K562 (cell line): Measurements from ENCODE around the gene HSPA1L. TPM values are rescaled to one million over a fixed set of nuclear protein-coding genes. Genes with fewer than 3 reads are reported as not detected.

Experiments used
- ATAC-seq: fragments of 200-7000 bp; cut with Tn5 transposase; 3 replicates; pipeline ENCODE4 v1.9.1; 2020; ENCODE audit warnings: moderate library complexity
- BruUV-seq: library from RNA; stranded (reverse); fragments of 400-500 nt; replicated peaks from 2 replicates; lab custom pipeline; 2021; lab: Mats Ljungman, UMichigan
- CTCF ChIA-PET: fragments of 300-600 bp; formaldehyde crosslinking; extraction: SDS; loops from one replicate; lab custom pipeline; 2021; ENCODE audit warnings: low intra/inter-chr PET ratio; lab: Yijun Ruan, JAX
- POLR2A ChIA-PET: fragments of 300-600, 350-650 bp; sonication (Branson Sonifier 250); formaldehyde crosslinking; extraction: SDS; loops from one replicate; lab custom pipeline; 2021; ENCODE audit warnings: antibody characterized with exemption, inconsistent platforms; lab: Yijun Ruan, JAX
- DNase-seq, 4 experiments: peaks; one replicate each; pipeline versions ENCODE4 v3.0.0 to v3.0.0-alpha.2; 2011 to 2018; ENCODE audit warnings: low spot score in 3 of 4, mixed read lengths in 3 of 4; ENCODE audit errors: extremely low read depth in 1 of 4
- FAIRE-seq: peaks from 2 replicates; lab custom pipeline; 2011; peaks lifted over from hg19 to GRCh38; lab: Jason Lieb, UNC
- H2AFZ ChIP-seq: 2 replicates; pipeline ENCODE4 v1.6.0; 2011; ENCODE audit warnings: low read depth, low read length, control low read depth, inconsistent platforms
- H3K27ac ChIP-seq: fragments of 200-600 bp; 3 replicates; pipeline ENCODE4 v1.8.0; 2011; ENCODE audit warnings: low read depth, mild to moderate bottlenecking, control low read depth, inconsistent platforms, low read length, moderate library complexity, mixed read lengths; ENCODE audit errors: extremely low read depth
- H3K27me3 ChIP-seq, 2 experiments: fragments of 300-600 bp in 1 of 2; 2 replicates in 1 of 2; 3 replicates in 1 of 2; pipeline versions ENCODE4 v1.6.0 to v1.8.0; 2011; ENCODE audit warnings: inconsistent platforms in 2 of 2, low read length in 2 of 2, mild to moderate bottlenecking in 1 of 2, mixed read lengths in 1 of 2, moderate library complexity in 1 of 2; ENCODE audit not compliant: control insufficient read depth in 2 of 2, insufficient read depth in 2 of 2
- H3K36me3 ChIP-seq: fragments of 300-600 bp; 3 replicates; pipeline ENCODE4 v1.8.0; 2011; ENCODE audit warnings: mild to moderate bottlenecking, low read length, inconsistent platforms; ENCODE audit not compliant: control insufficient read depth, insufficient read depth
- H3K4me1 ChIP-seq, 2 experiments: fragments of 200-600 bp in 1 of 2; replicated peaks in 1 of 2; 2 replicates in 1 of 2; 3 replicates in 1 of 2; pipeline versions ENCODE4 v1.5.1 to v1.8.0; 2011; ENCODE audit warnings: inconsistent platforms in 2 of 2, low read length in 2 of 2, mild to moderate bottlenecking in 1 of 2, mixed read lengths in 1 of 2, moderate library complexity in 1 of 2; ENCODE audit not compliant: control insufficient read depth in 2 of 2, insufficient read depth in 2 of 2
- H3K4me2 ChIP-seq: 2 replicates; pipeline ENCODE4 v1.6.1; 2011; ENCODE audit warnings: low read length, control low read depth, inconsistent platforms, mixed read lengths; ENCODE audit not compliant: insufficient read depth
- H3K4me3 ChIP-seq: fragments of 200-600 bp; sonication (generic), shearing (Covaris generic); 2 replicates; pipeline ENCODE4 v1.5.1; 2016; ENCODE audit warnings: control low read depth, inconsistent platforms
- H3K79me2 ChIP-seq: fragments of 200-600 bp; 3 replicates; pipeline ENCODE4 v1.8.0; 2011; ENCODE audit warnings: low read length, inconsistent platforms; ENCODE audit not compliant: control insufficient read depth, insufficient read depth
- H3K9ac ChIP-seq, 2 experiments: 2 replicates each; pipeline versions ENCODE4 v1.6.0 to v1.6.1; 2011; ENCODE audit warnings: low read depth in 2 of 2, low read length in 2 of 2, control low read depth in 1 of 2, inconsistent platforms in 1 of 2, mild to moderate bottlenecking in 1 of 2, mixed read lengths in 1 of 2; ENCODE audit not compliant: insufficient read depth in 1 of 2
- H3K9me1 ChIP-seq: one replicate; pipeline ENCODE4 v1.6.0; 2011; ENCODE audit warnings: inconsistent platforms, mild to moderate bottlenecking, low read length, moderate library complexity; ENCODE audit not compliant: control insufficient read depth, insufficient read depth
- H3K9me3 ChIP-seq: replicated peaks from 2 replicates; pipeline ENCODE4 v1.5.1; 2011; ENCODE audit warnings: low read depth, low read length, inconsistent platforms; ENCODE audit not compliant: control insufficient read depth, insufficient read depth
- H4K20me1 ChIP-seq: replicated peaks from 2 replicates; pipeline ENCODE4 v1.6.1; 2011; ENCODE audit warnings: low read length, inconsistent platforms, mixed read lengths; ENCODE audit not compliant: control insufficient read depth, insufficient read depth
- CBFA2T3 ChIP-seq: fragments of 450-650 bp; IDR thresholded peaks from 2 replicates; pipeline ENCODE4 v1.6.1; 2017
- GTF2F1 ChIP-seq: IDR thresholded peaks from 2 replicates; pipeline ENCODE4 v1.6.1; 2011; ENCODE audit warnings: low read depth, low read length, improper control_type of control experiment
- HDGF ChIP-seq: fragments of 450-650 bp; IDR thresholded peaks from 2 replicates; pipeline ENCODE4 v1.6.1; 2016
- IRF2 ChIP-seq: sonication (generic); formaldehyde crosslinking; IDR thresholded peaks from 2 replicates; pipeline ENCODE4 v1.8.1; 2022; ENCODE audit warnings: mild to moderate bottlenecking, missing genetic modification reagents
- KDM4B ChIP-seq, 2 experiments: fragments of 450-650 bp in 1 of 2; sonication (generic) in 1 of 2; IDR thresholded peaks; 2 replicates each; pipeline ENCODE4 v1.6.1; 2016 to 2017; ENCODE audit warnings: borderline replicate concordance in 2 of 2, antibody characterized with exemption in 1 of 2, low read depth in 1 of 2, mild to moderate bottlenecking in 1 of 2
- KHSRP ChIP-seq: fragments of 450-650 bp; IDR thresholded peaks from 2 replicates; pipeline ENCODE4 v1.6.1; 2017
- LCOR ChIP-seq: sonication (generic); formaldehyde crosslinking; IDR thresholded peaks from 2 replicates; pipeline ENCODE4 v1.8.0; 2022; ENCODE audit warnings: mild to moderate bottlenecking, missing genetic modification reagents
- SUPT5H ChIP-seq: fragments of 450-650 bp; IDR thresholded peaks from 2 replicates; pipeline ENCODE4 v1.6.1; 2016
- TARDBP ChIP-seq: fragments of 450-650 bp; IDR thresholded peaks from 2 replicates; pipeline ENCODE4 v1.6.1; 2016
- TCF3 ChIP-seq: sonication (generic); formaldehyde crosslinking; IDR thresholded peaks from 2 replicates; pipeline ENCODE4 v1.4.0; 2020; ENCODE audit warnings: mild to moderate bottlenecking, missing genetic modification reagents
- ZNF695 ChIP-seq: fragments of 450-650 bp; formaldehyde crosslinking; IDR thresholded peaks from 2 replicates; pipeline ENCODE4 v1.4.0; 2020; ENCODE audit warnings: mild to moderate bottlenecking, moderate library complexity
- ZNF79 ChIP-seq: fragments of 250-450 bp; sonication (Bioruptor Pico); IDR thresholded peaks from 2 replicates; pipeline ENCODE4 v1.4.0; 2020; ENCODE audit warnings: low read depth, mild to moderate bottlenecking, moderate library complexity
- ZSCAN32 ChIP-seq: fragments of 450-650 bp; formaldehyde crosslinking; IDR thresholded peaks from 2 replicates; pipeline ENCODE4 v1.4.0; 2020; ENCODE audit warnings: mild to moderate bottlenecking, moderate library complexity
- WGBS: fragments of 100-300 bp; shearing (Covaris generic); methylation state at CpG from one replicate; pipeline ENCODE4 v1.1.6; 2016; ENCODE audit warnings: low coverage, mixed read lengths; ENCODE audit not compliant: insufficient coverage; ENCODE audit errors: missing lambda C conversion rate; 5-methylcytosine and 5-hydroxymethylcytosine counted together
- in situ Hi-C: fragments of 300-500 bp; cut with MboI; formaldehyde crosslinking; loops from 4 replicates; pipeline ENCODE4 v1.15.0; 2018; ENCODE audit warnings: inconsistent platforms, mixed read lengths
- intact Hi-C: fragments of 100-400 bp; cut with micrococcal nuclease; formaldehyde crosslinking; loops from 2 replicates; pipeline ENCODE4 v1.14.2; 2022
- polyA plus RNA-seq, 8 experiments: library from polyadenylated mRNA; depleted of rRNA in 4 of 8; stranded (reverse) in 5 of 8; unstranded in 3 of 8; fragments of >200 nt; fragmentation: Nextera tagmentation in 2 of 8; fragmentation: Illumina TruSeq in 1 of 8; extraction: Ambion mirVana in 2 of 8; extraction: Trizol in 1 of 8; gene quantifications; 2 replicates each; pipeline versions ENCODE4 v1.2.1 to v1.2.3, GENCODE V29; 2011 to 2014; ENCODE audit warnings: inconsistent platforms in 1 of 8, missing spikeins in 1 of 8
- total RNA-seq, 7 experiments: library from RNA; depleted of rRNA in 6 of 7; stranded (reverse); fragments of >200 nt in 6 of 7; fragmentation: Illumina TruSeq in 2 of 7; extraction: Trizol in 2 of 7; gene quantifications; 2 replicates each; pipeline versions ENCODE4 v1.2.1 to v1.2.3, GENCODE V29; 2011 to 2021; ENCODE audit warnings: low replicate concordance in 1 of 7
- TF ChIP-seq, protein P1 (sequence below): fragments of 450-650 bp; IDR thresholded peaks from 2 replicates; pipeline ENCODE4 v1.6.1; 2017; ENCODE audit warnings: antibody characterized with exemption, mild to moderate bottlenecking
- TF ChIP-seq, protein P2 (sequence below): fragments of 450-650 bp; formaldehyde crosslinking; conservative IDR thresholded peaks from 2 replicates; pipeline ENCODE4 v1.4.0; 2022; ENCODE audit warnings: mild to moderate bottlenecking, missing genetic modification characterization
- TF ChIP-seq, protein P3 (sequence below): fragments of 450-650 bp; IDR thresholded peaks from 2 replicates; pipeline ENCODE4 v1.6.1; 2018; ENCODE audit not compliant: partially characterized antibody

Gene HSPA1L
- total and polyA plus RNA-seq, 9 of the 15 experiments (the other 6 are each of a cell fraction or from before 2014, with no cell fraction given): 0.14 to 2.1 (median 1.3) TPM

DNA sequence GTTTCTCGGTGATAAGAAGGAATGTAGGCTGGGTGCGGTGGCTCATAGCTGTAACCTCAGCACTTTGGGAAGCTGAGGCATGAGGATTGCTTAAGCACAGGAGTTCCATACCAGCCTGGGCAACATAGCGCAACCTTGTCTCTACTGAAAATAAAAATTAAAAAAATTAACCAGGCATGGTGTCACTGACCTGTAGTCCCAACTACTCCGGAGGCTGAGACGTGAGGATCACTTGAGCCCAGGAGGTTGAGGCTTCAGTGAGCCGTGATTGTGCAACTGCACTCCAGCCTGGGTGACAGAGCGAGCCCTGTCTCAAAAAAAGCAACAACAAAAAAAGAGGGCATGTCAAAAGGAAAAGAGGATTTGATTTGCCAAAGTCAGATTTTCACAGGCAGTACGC is 43.6 kb upstream of the HSPA1L start:
- FAIRE-seq (no peak), ATAC-seq (no peak), DNase-seq (no peak)
- WGBS: 92% methylated on average over 8 of the region's 8 CpGs
- Histone ChIP-seq H3K9me1 (peaks cover 9% of the 10 kb centered on the region), H3K36me3 (peaks cover 40% of the 10 kb centered on the region; the same call in 2 of the 3 replicates), H3K27me3 (no peaks in the 10 kb centered on the region), H3K79me2 (peaks cover 10% of the 10 kb centered on the region; the same call in 2 of the 3 replicates), H3K4me3 (no peak overlapping the region), H3K4me1 (peaks cover 7 to 21% of the 10 kb centered on the region in 2 experiments; a peak in 4 of 5 replicates), H4K20me1 (no peaks in the 10 kb centered on the region), H2AFZ (no peak overlapping the region), H3K9ac (peak overlapping the region in 1 of 2 experiments; percentile 8; a peak in 1 of 4 replicates), H3K4me2 (no peak overlapping the region), H3K9me3 (no peaks in the 10 kb centered on the region), H3K27ac (no peak overlapping the region)
- in situ Hi-C loops: no loop called here
- ChIA-PET POLR2A (interaction anchor here (0.8 to 6.2 kb wide), 6 partner anchors 14 to 207 kb away, joined by 4 to 91 read pairs (median 8); partner anchors contain the start of genes BAG6, CSNK2B and GPANK1), CTCF (no interaction called here)
- no TSS peak for BruUV-seq
- intact Hi-C loops: no loop called here
- TF ChIP-seq, protein P1, sequence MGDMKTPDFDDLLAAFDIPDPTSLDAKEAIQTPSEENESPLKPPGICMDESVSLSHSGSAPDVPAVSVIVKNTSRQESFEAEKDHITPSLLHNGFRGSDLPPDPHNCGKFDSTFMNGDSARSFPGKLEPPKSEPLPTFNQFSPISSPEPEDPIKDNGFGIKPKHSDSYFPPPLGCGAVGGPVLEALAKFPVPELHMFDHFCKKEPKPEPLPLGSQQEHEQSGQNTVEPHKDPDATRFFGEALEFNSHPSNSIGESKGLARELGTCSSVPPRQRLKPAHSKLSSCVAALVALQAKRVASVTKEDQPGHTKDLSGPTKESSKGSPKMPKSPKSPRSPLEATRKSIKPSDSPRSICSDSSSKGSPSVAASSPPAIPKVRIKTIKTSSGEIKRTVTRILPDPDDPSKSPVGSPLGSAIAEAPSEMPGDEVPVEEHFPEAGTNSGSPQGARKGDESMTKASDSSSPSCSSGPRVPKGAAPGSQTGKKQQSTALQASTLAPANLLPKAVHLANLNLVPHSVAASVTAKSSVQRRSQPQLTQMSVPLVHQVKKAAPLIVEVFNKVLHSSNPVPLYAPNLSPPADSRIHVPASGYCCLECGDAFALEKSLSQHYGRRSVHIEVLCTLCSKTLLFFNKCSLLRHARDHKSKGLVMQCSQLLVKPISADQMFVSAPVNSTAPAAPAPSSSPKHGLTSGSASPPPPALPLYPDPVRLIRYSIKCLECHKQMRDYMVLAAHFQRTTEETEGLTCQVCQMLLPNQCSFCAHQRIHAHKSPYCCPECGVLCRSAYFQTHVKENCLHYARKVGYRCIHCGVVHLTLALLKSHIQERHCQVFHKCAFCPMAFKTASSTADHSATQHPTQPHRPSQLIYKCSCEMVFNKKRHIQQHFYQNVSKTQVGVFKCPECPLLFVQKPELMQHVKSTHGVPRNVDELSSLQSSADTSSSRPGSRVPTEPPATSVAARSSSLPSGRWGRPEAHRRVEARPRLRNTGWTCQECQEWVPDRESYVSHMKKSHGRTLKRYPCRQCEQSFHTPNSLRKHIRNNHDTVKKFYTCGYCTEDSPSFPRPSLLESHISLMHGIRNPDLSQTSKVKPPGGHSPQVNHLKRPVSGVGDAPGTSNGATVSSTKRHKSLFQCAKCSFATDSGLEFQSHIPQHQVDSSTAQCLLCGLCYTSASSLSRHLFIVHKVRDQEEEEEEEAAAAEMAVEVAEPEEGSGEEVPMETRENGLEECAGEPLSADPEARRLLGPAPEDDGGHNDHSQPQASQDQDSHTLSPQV: no peak
- TF ChIP-seq ZNF695 (CRISPR knock-in tag) (no peak), TARDBP (no peak), HDGF (no peak), CBFA2T3 (no peak), GTF2F1 (no peak), ZSCAN32 (CRISPR knock-in tag) (no peak), KHSRP (no peak), LCOR (CRISPR knock-in tag) (no peak), TCF3 (CRISPR knock-in tag) (no peak), IRF2 (CRISPR knock-in tag) (no peak), SUPT5H (no peak), ZNF79 (CRISPR knock-in tag) (no peak), KDM4B (IDR thresholded peaks at IDR 0.05; ENCODE audit: borderline replicate concordance in 2 of 2, low read depth in 1 of 2) (no peak)
- TF ChIP-seq, protein P2, sequence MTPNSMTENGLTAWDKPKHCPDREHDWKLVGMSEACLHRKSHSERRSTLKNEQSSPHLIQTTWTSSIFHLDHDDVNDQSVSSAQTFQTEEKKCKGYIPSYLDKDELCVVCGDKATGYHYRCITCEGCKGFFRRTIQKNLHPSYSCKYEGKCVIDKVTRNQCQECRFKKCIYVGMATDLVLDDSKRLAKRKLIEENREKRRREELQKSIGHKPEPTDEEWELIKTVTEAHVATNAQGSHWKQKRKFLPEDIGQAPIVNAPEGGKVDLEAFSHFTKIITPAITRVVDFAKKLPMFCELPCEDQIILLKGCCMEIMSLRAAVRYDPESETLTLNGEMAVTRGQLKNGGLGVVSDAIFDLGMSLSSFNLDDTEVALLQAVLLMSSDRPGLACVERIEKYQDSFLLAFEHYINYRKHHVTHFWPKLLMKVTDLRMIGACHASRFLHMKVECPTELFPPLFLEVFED (CRISPR knock-in tag): 0 out of 2 replicates have a peak, but pooled peaks have one; percentile 18
- TF ChIP-seq, protein P3, sequence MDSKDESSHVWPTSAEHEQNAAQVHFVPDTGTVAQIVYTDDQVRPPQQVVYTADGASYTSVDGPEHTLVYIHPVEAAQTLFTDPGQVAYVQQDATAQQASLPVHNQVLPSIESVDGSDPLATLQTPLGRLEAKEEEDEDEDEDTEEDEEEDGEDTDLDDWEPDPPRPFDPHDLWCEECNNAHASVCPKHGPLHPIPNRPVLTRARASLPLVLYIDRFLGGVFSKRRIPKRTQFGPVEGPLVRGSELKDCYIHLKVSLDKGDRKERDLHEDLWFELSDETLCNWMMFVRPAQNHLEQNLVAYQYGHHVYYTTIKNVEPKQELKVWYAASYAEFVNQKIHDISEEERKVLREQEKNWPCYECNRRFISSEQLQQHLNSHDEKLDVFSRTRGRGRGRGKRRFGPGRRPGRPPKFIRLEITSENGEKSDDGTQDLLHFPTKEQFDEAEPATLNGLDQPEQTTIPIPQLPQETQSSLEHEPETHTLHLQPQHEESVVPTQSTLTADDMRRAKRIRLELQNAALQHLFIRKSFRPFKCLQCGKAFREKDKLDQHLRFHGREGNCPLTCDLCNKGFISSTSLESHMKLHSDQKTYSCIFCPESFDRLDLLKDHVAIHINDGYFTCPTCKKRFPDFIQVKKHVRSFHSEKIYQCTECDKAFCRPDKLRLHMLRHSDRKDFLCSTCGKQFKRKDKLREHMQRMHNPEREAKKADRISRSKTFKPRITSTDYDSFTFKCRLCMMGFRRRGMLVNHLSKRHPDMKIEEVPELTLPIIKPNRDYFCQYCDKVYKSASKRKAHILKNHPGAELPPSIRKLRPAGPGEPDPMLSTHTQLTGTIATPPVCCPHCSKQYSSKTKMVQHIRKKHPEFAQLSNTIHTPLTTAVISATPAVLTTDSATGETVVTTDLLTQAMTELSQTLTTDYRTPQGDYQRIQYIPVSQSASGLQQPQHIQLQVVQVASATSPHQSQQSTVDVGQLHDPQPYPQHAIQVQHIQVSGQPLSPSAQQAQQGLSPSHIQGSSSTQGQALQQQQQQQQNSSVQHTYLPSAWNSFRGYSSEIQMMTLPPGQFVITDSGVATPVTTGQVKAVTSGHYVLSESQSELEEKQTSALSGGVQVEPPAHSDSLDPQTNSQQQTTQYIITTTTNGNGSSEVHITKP: no peak
